IMR-90 (cell line): ENCODE measurements around the gene EPHB1. TPM values are rescaled to one million over a fixed set of nuclear protein-coding genes. Genes with fewer than 3 reads are reported as not detected.

ENCODE experiments used
- ATAC-seq: fragments of 200-7000 bp; cut with Tn5 transposase; 2 replicates; pipeline ENCODE4 v1.9.1; 2020; ENCODE audit warnings: low read depth, mild to moderate bottlenecking, moderate library complexity
- BruUV-seq: library from RNA; stranded (reverse); fragments of 400-500 nt; replicated peaks from 2 replicates; lab custom pipeline; 2021; lab: Mats Ljungman, UMichigan
- CTCF ChIA-PET: fragments of 300-600 bp; formaldehyde crosslinking; extraction: SDS; loops from one replicate; lab custom pipeline; 2021; ENCODE audit warnings: antibody characterized with exemption; lab: Yijun Ruan, JAX
- POLR2A ChIA-PET: fragments of 300-600 bp; sonication (Branson Sonifier 250); formaldehyde crosslinking; loops from one replicate; lab custom pipeline; 2022; ENCODE audit warnings: antibody characterized with exemption; ENCODE audit not compliant: unreplicated experiment; lab: Charles Lee
- DNase-seq: peaks from one replicate; pipeline ENCODE4 v3.0.0; 2013
- H2AFZ ChIP-seq: replicated peaks from 2 replicates; pipeline ENCODE3; 2013; ENCODE audit warnings: low read length, mild to moderate bottlenecking; ENCODE audit not compliant: poor library complexity
- H2AK5ac ChIP-seq: 2 replicates; pipeline ENCODE4 v1.6.1; 2013; ENCODE audit warnings: low read depth, low read length, inconsistent platforms
- H2AK9ac ChIP-seq: replicated peaks from 2 replicates; pipeline ENCODE3; 2013; ENCODE audit warnings: mild to moderate bottlenecking, low read depth, low read length, moderate library complexity; ENCODE audit not compliant: poor library complexity
- H2BK120ac ChIP-seq: 2 replicates; pipeline ENCODE4 v1.6.1; 2013; ENCODE audit warnings: low read depth, low read length, inconsistent platforms
- H2BK15ac ChIP-seq: 3 replicates; pipeline ENCODE4 v1.6.1; 2013; ENCODE audit warnings: low read depth, low read length, inconsistent platforms
- H2BK20ac ChIP-seq: 2 replicates; pipeline ENCODE4 v1.6.1; 2013; ENCODE audit warnings: low read depth, mild to moderate bottlenecking, inconsistent platforms, low read length, moderate library complexity
- H2BK5ac ChIP-seq: 2 replicates; pipeline ENCODE4 v1.6.1; 2013; ENCODE audit warnings: mild to moderate bottlenecking, low read depth, low read length, inconsistent platforms; ENCODE audit not compliant: poor library complexity, severe bottlenecking
- H3K14ac ChIP-seq: replicated peaks from 2 replicates; pipeline ENCODE4 v1.6.1; 2013; ENCODE audit warnings: low read depth, low read length, inconsistent platforms
- H3K18ac ChIP-seq: 2 replicates; pipeline ENCODE4 v1.6.1; 2013; ENCODE audit warnings: low read depth, low read length, control low read depth
- H3K23ac ChIP-seq: 2 replicates; pipeline ENCODE4 v1.6.1; 2013; ENCODE audit warnings: low read depth, low read length, inconsistent platforms
- H3K27ac ChIP-seq: 2 replicates; pipeline ENCODE4 v1.5.1; 2013; ENCODE audit warnings: mild to moderate bottlenecking, control low read depth, low read length; ENCODE audit not compliant: insufficient read depth
- H3K27me3 ChIP-seq: 2 replicates; pipeline ENCODE4 v1.6.1; 2013; ENCODE audit warnings: low read length; ENCODE audit not compliant: control insufficient read depth, insufficient read depth
- H3K36me3 ChIP-seq: 2 replicates; pipeline ENCODE4 v1.6.1; 2013; ENCODE audit warnings: low read length, mixed read lengths; ENCODE audit not compliant: control insufficient read depth, insufficient read depth
- H3K4ac ChIP-seq: 2 replicates; pipeline ENCODE4 v1.6.1; 2013; ENCODE audit warnings: low read depth, low read length, inconsistent platforms
- H3K4me1 ChIP-seq: 2 replicates; pipeline ENCODE4 v1.6.1; 2013; ENCODE audit warnings: low read length, mixed read lengths; ENCODE audit not compliant: control insufficient read depth, insufficient read depth
- H3K4me2 ChIP-seq: 2 replicates; pipeline ENCODE4 v1.6.1; 2013; ENCODE audit warnings: low read depth, mild to moderate bottlenecking, control low read depth, low read length, moderate library complexity
- H3K4me3 ChIP-seq: 2 replicates; pipeline ENCODE4 v1.5.1; 2013; ENCODE audit warnings: low read depth, mild to moderate bottlenecking, control low read depth, low read length, moderate library complexity; ENCODE audit not compliant: insufficient read depth
- H3K56ac ChIP-seq: 2 replicates; pipeline ENCODE4 v1.6.1; 2013; ENCODE audit warnings: low read length, inconsistent platforms; ENCODE audit not compliant: insufficient read depth; ENCODE audit errors: extremely low read depth
- H3K79me1 ChIP-seq, 2 experiments: 2 replicates each; pipeline ENCODE4 v1.6.1; 2013; ENCODE audit warnings: low read length in 2 of 2, inconsistent platforms in 1 of 2, low read depth in 1 of 2
- H3K9ac ChIP-seq: 2 replicates; pipeline ENCODE4 v1.6.1; 2013; ENCODE audit warnings: low read depth, low read length, control low read depth
- H3K9me1 ChIP-seq: 2 replicates; pipeline ENCODE4 v1.6.1; 2013; ENCODE audit warnings: low read length, inconsistent platforms; ENCODE audit not compliant: insufficient read depth
- H3K9me3 ChIP-seq: 2 replicates; pipeline ENCODE4 v1.6.1; 2013; ENCODE audit warnings: low read length; ENCODE audit not compliant: control insufficient read depth, insufficient read depth
- H4K20me1 ChIP-seq: 2 replicates; pipeline ENCODE4 v1.6.1; 2013; ENCODE audit warnings: low read length, inconsistent platforms; ENCODE audit not compliant: insufficient read depth
- H4K5ac ChIP-seq: 2 replicates; pipeline ENCODE4 v1.6.1; 2013; ENCODE audit warnings: mild to moderate bottlenecking, low read depth, low read length, control low read depth
- H4K8ac ChIP-seq, 2 experiments: 2 replicates each; pipeline ENCODE4 v1.6.1; 2013; ENCODE audit warnings: low read depth in 2 of 2, low read length in 2 of 2, control low read depth in 1 of 2, inconsistent platforms in 1 of 2
- H4K91ac ChIP-seq: 2 replicates; pipeline ENCODE4 v1.6.1; 2013; ENCODE audit warnings: low read depth, low read length, inconsistent platforms; ENCODE audit not compliant: insufficient read depth
- BHLHE40 ChIP-seq: fragments of 150-350 bp; IDR thresholded peaks from 2 replicates; pipeline ENCODE4 v1.6.1; 2016; ENCODE audit warnings: mild to moderate bottlenecking, low read depth, low read length
- CEBPB ChIP-seq: IDR thresholded peaks from 2 replicates; pipeline ENCODE4 v1.6.1; 2012; ENCODE audit warnings: low read depth, low read length, improper control_type of control experiment
- CHD1 ChIP-seq: IDR thresholded peaks from 2 replicates; pipeline ENCODE4 v1.6.1; 2012; ENCODE audit warnings: low read depth, low read length, improper control_type of control experiment
- CTCF ChIP-seq: conservative IDR thresholded peaks from 2 replicates; pipeline ENCODE4 v1.5.1; 2012; ENCODE audit warnings: mild to moderate bottlenecking, low read depth, low read length, improper control_type of control experiment
- ELK1 ChIP-seq: fragments of 150-350 bp; IDR thresholded peaks from 2 replicates; pipeline ENCODE4 v1.6.1; 2016; ENCODE audit warnings: low read depth, mild to moderate bottlenecking, low read length, moderate library complexity, borderline replicate concordance
- FOS ChIP-seq: fragments of 150-350 bp; IDR thresholded peaks from 2 replicates; pipeline ENCODE4 v1.6.1; 2016; ENCODE audit warnings: low read depth, low read length
- MAZ ChIP-seq: IDR thresholded peaks from 2 replicates; pipeline ENCODE4 v1.6.1; 2012; ENCODE audit warnings: low read depth, mild to moderate bottlenecking, low read length, improper control_type of control experiment, moderate library complexity, borderline replicate concordance
- MXI1 ChIP-seq: IDR thresholded peaks from 2 replicates; pipeline ENCODE4 v1.6.1; 2012; ENCODE audit warnings: low read depth, mild to moderate bottlenecking, low read length, moderate library complexity, borderline replicate concordance
- NFE2L2 ChIP-seq: fragments of 150-350 bp; IDR thresholded peaks from 2 replicates; pipeline ENCODE4 v1.6.1; 2016; ENCODE audit warnings: low read depth, mild to moderate bottlenecking, low read length
- RCOR1 ChIP-seq: IDR thresholded peaks from 2 replicates; pipeline ENCODE4 v1.6.1; 2012; ENCODE audit warnings: mild to moderate bottlenecking, low read length, improper control_type of control experiment; ENCODE audit not compliant: insufficient replicate concordance
- RFX5 ChIP-seq: IDR thresholded peaks from 2 replicates; pipeline ENCODE4 v1.8.0; 2012; ENCODE audit warnings: low read depth, mild to moderate bottlenecking, low read length, moderate library complexity
- SMC3 ChIP-seq: fragments of 150-350 bp; IDR thresholded peaks from 2 replicates; pipeline ENCODE4 v1.6.1; 2016; ENCODE audit warnings: low read depth, mild to moderate bottlenecking, antibody characterized with exemption, low read length, moderate library complexity
- USF2 ChIP-seq: fragments of 150-350 bp; IDR thresholded peaks from 2 replicates; pipeline ENCODE4 v1.6.1; 2017; ENCODE audit warnings: mild to moderate bottlenecking, antibody characterized with exemption, low read length, low read depth
- WGBS, 2 experiments: methylation state at CpG; one replicate each; pipeline versions ENCODE4 v1.1.5 to v1.1.7; 2013; ENCODE audit warnings: missing lambda C conversion rate in 2 of 2; ENCODE audit not compliant: insufficient read length in 1 of 2; ENCODE audit errors: extremely low coverage in 2 of 2; 5-methylcytosine and 5-hydroxymethylcytosine counted together
- dilution Hi-C: fragments of 300-500 bp; cut with HindIII; formaldehyde crosslinking; loops from one replicate; pipeline ENCODE4 v1.14.3; 2018; ENCODE audit warnings: low sequenced_read_pairs; ENCODE audit not compliant: unreplicated experiment
- in situ Hi-C: fragments of 300-500 bp; cut with MboI; formaldehyde crosslinking; loops from 3 replicates; pipeline ENCODE4 v1.14.3; 2019; ENCODE audit warnings: low sequenced_read_pairs, inconsistent platforms, mixed read lengths
- intact Hi-C: fragments of 100-400 bp; cut with micrococcal nuclease; formaldehyde crosslinking; loops from 2 replicates; pipeline ENCODE4 v1.10.0; 2022
- polyA plus RNA-seq, 3 experiments: library from polyadenylated mRNA; depleted of rRNA; stranded (reverse); fragments of >200 nt; gene quantifications; 2 replicates each; pipeline ENCODE4 v1.2.3, GENCODE V29; 2012; ENCODE audit warnings: low replicate concordance in 1 of 3
- total RNA-seq: library from RNA; depleted of rRNA; stranded (reverse); fragments of >200 nt; gene quantifications from 2 replicates; pipeline ENCODE4 v1.2.3, GENCODE V29; 2012

Gene EPHB1
- total and polyA plus RNA-seq, 2 of the 4 experiments (the other 2 are of a cell fraction): 0.17 to 0.36 TPM

- Histone ChIP-seq H2AFZ (no peak overlapping the region), H3K14ac (no peak overlapping the region), H3K9me3 (no peaks in the 10 kb centered on the region), H4K91ac (no peak overlapping the region), H3K9ac (no peak overlapping the region), H2AK9ac (no peak overlapping the region), H3K27ac (no peak overlapping the region), H3K56ac (no peak overlapping the region), H3K23ac (no peak overlapping the region), H3K36me3 (no peaks in the 10 kb centered on the region), H4K8ac (no peak overlapping the region), H3K4me1 (no peaks in the 10 kb centered on the region), H2BK120ac (no peak overlapping the region), H3K79me1 (no peaks in the 10 kb centered on the region), H3K27me3 (peaks cover 1% of the 10 kb centered on the region; the same call in 1 of the 2 replicates), H3K4me3 (no peak overlapping the region), H4K5ac (no peak overlapping the region), H2AK5ac (no peak overlapping the region), H3K4me2 (no peak overlapping the region), H3K9me1 (no peaks in the 10 kb centered on the region), H2BK20ac (no peak overlapping the region), H3K4ac (no peak overlapping the region), H2BK15ac (no peak overlapping the region), H4K20me1 (no peaks in the 10 kb centered on the region), H3K18ac (no peak overlapping the region), H2BK5ac (no peak overlapping the region)
- no CpG with 5 or more reads among the region's 2 CpGs for WGBS, 2 experiments
- in situ Hi-C loops: no loop called here
- intact Hi-C loops: no loop called here
- dilution Hi-C loops: no loop called here
- no TSS peak for BruUV-seq
- ChIA-PET POLR2A (interaction anchor here (0.7 kb wide), 1 partner anchor 17 kb away, joined by 9 read pairs; no protein-coding TSS in a partner anchor), CTCF (no interaction called here)
- no peak for ATAC-seq
- DNase-seq: no peak
- TF ChIP-seq MXI1: no peak
- no peak for TF ChIP-seq RCOR1
- no peak for TF ChIP-seq CEBPB
- TF ChIP-seq NFE2L2: no peak
- TF ChIP-seq ELK1: no peak
- no peak for TF ChIP-seq CHD1
- TF ChIP-seq BHLHE40: no peak
- TF ChIP-seq SMC3: no peak
- TF ChIP-seq MAZ: no peak
- no peak for TF ChIP-seq RFX5
- no peak for TF ChIP-seq USF2
- no peak for TF ChIP-seq FOS
- no peak for TF ChIP-seq CTCF
These were observed 15.8 kb downstream of the EPHB1 start for GRCh38 chr3:134810850-134811249.
